Measurements from ENCODE around the gene YEATS2. TPM values are rescaled to one million over a fixed set of nuclear protein-coding genes. Genes with fewer than 3 reads are reported as not detected.

Gene YEATS2
- total RNA-seq, 1 donor from 2014 or later: 68.4 TPM

DNA sequence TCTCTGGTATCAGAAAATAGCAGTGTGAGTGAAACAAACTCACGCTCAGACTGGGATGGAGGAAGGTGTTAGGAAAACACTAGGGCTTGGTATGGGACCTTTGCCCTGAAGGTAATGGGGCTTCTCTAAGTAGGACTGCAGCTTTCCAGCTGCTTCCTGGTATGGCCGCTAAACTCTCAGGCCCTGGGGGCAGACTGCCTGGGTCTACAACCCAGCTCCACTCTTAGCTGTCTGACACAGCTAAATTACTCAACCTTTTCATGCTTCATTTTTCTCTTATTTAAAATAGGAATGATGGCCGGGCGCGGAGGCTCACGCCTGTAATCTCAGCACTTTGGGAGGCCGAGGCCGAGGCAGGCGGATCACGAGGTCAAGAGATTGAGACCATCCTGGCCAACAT lies 5.2 kb upstream of the YEATS2 start:
- Mint-ChIP-seq H3K27me3 (no peaks in the 10 kb centered on the region), H3K27ac (no peak overlapping the region), H3K9me3 (ENCODE audit: low read depth) (no peaks in the 10 kb centered on the region), H3K4me3 (ENCODE audit: low read depth) (no peak overlapping the region), H3K4me1 (ENCODE audit: low read depth) (no peaks in the 10 kb centered on the region), H3K36me3 (ENCODE audit: insufficient read depth) (no peaks in the 10 kb centered on the region)
- TF ChIP-seq, protein P1, sequence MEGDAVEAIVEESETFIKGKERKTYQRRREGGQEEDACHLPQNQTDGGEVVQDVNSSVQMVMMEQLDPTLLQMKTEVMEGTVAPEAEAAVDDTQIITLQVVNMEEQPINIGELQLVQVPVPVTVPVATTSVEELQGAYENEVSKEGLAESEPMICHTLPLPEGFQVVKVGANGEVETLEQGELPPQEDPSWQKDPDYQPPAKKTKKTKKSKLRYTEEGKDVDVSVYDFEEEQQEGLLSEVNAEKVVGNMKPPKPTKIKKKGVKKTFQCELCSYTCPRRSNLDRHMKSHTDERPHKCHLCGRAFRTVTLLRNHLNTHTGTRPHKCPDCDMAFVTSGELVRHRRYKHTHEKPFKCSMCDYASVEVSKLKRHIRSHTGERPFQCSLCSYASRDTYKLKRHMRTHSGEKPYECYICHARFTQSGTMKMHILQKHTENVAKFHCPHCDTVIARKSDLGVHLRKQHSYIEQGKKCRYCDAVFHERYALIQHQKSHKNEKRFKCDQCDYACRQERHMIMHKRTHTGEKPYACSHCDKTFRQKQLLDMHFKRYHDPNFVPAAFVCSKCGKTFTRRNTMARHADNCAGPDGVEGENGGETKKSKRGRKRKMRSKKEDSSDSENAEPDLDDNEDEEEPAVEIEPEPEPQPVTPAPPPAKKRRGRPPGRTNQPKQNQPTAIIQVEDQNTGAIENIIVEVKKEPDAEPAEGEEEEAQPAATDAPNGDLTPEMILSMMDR (IDR thresholded peaks at IDR 0.05; ENCODE audit: unreplicated experiment): no peak
- DNase-seq (ENCODE audit: low spot score, unreplicated experiment): no peak

DNA sequence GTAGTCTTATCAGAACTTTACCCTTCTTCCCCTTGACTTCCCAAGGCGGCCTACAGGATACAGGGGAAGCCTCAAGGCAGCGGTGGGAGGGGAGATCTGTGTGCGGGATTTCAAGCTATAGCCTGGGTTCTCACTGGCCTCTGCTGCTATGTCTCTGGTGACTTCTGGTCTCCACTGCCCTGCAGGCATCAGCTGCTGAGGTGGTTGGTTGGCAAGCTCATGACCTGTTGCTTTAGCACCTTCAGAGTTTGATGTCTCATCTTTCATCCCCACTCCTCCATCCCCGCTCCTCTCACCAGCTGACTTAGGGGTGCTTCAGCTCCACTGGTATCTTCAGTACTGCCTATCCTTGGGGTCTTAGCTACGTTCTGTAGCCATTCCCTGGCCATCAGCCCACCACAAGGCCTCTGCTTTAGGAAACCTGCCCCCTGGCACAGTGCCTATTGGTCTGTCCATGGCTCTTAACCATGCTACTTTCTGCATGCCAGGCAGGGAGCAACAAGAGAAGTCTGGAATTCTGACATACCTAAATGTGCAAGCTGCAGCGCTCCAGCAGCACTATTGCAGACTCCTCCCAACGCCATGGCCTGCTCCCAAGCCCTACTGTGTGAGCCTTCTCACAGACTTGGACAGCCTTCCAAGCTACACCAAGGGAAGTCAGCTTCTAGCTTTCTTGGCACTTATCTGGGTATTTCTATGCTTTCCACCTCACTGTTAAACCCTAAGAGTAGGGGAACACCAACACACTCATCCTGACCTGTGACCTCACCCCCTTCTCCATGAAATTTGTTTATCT lies 1.8 kb upstream of the YEATS2 start:
- Mint-ChIP-seq H3K9me3 (ENCODE audit: low read depth) (no peaks in the 10 kb centered on the region), H3K4me3 (ENCODE audit: low read depth) (no peak overlapping the region), H3K27ac (no peak overlapping the region), H3K36me3 (ENCODE audit: insufficient read depth) (no peaks in the 10 kb centered on the region), H3K27me3 (no peaks in the 10 kb centered on the region), H3K4me1 (ENCODE audit: low read depth) (peaks cover 20% of the 10 kb centered on the region)
- DNase-seq (ENCODE audit: low spot score, unreplicated experiment): no peak
- TF ChIP-seq, protein P1 (IDR thresholded peaks at IDR 0.05; ENCODE audit: unreplicated experiment): no peak

DNA sequence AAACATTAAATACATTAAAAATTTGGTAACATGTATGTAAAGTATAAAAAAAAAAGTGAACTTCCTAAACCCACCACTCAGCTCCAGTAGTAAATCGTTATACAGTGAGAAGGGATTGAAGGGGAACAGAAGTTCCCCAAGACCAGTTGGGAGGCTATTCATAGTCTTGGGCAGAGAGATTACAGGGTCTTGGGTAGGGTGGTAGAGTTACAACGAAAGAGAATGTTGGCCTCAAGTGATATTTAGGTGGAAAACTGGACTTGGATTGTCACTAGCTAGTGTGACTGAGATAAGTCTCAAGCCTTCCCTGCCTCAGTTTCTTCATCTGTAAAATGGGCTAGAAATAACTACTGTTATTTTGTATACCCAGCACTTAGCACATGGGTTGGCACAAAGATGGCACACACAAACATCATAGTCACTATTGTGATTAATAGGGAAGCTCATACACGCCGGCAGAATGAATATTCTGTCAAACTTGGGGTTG lies 431 bp upstream of the YEATS2 start:
- Mint-ChIP-seq H3K36me3 (ENCODE audit: insufficient read depth) (peaks cover 4% of the 10 kb centered on the region), H3K9me3 (ENCODE audit: low read depth) (no peaks in the 10 kb centered on the region)

DNA sequence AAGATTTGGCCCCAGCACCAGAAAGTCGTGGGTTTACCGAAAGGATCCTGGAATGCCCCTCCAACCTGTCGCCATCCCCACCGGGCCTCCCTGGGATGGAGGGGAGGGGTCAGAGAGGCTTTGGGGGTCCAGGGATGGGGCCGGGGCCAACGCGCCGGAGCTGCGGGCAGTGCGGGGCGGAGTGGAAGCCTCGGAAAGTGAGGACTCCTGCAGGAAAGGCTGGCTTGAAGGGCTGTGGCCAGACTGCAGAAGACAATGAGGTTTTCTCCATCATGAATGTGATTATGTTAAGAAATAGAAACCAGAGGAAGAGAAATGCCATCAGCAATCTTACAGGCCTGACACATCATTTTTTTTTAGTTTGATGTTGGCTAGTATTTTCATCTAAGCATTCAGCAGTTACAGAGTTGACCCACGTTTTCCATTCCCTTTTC lies 738 bp downstream of the YEATS2 start:
- peak; percentile 21 for DNase-seq (ENCODE audit: low spot score, unreplicated experiment)

More for the DNA sequence above, 431 bp upstream of the YEATS2 start:
- DNase-seq (ENCODE audit: low spot score, unreplicated experiment): no peak
- Mint-ChIP-seq H3K4me1 (ENCODE audit: low read depth) (peaks cover 25% of the 10 kb centered on the region), H3K27ac (peak overlapping the region; percentile 16), H3K27me3 (no peaks in the 10 kb centered on the region), H3K4me3 (ENCODE audit: low read depth) (peak overlapping the region; percentile 72)
- TF ChIP-seq, protein P1 (IDR thresholded peaks at IDR 0.05; ENCODE audit: unreplicated experiment): no peak

DNA sequence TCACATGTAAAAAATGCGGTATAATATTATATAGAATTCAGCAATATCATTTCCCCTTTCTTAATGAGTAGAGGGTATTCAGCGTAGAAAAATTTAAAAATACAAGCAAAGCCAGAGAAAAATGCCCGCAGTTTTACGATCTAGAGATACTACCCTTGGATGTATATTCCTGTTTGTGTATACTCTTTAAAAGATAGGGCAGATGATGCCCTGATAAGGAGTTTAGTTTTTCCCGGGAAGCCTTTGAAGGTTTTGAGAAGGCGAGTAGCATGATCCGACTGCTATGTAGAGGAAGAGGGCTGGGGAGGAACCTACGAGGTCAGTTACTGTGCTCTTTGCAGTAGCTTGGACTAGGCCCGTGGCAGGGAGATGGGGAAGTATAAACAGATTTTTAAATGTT lies 1.2 kb downstream of the YEATS2 start:
- no peaks in the 10 kb centered on the region for H3K27me3 Mint-ChIP-seq
- TF ChIP-seq, protein P1 (IDR thresholded peaks at IDR 0.05; ENCODE audit: unreplicated experiment): no peak

More for the DNA sequence above, 738 bp downstream of the YEATS2 start:
- Mint-ChIP-seq H3K4me1 (ENCODE audit: low read depth) (peaks cover 26% of the 10 kb centered on the region), H3K36me3 (ENCODE audit: insufficient read depth) (peaks cover 4% of the 10 kb centered on the region), H3K27ac (peak overlapping the region; percentile 87), H3K4me3 (ENCODE audit: low read depth) (peak overlapping the region; percentile 78), H3K27me3 (no peaks in the 10 kb centered on the region), H3K9me3 (ENCODE audit: low read depth) (no peaks in the 10 kb centered on the region)
- TF ChIP-seq, protein P1 (IDR thresholded peaks at IDR 0.05; ENCODE audit: unreplicated experiment): no peak

More for the DNA sequence above, 1.2 kb downstream of the YEATS2 start:
- Mint-ChIP-seq H3K9me3 (ENCODE audit: low read depth) (no peaks in the 10 kb centered on the region), H3K4me3 (ENCODE audit: low read depth) (peak overlapping the region; percentile 78), H3K4me1 (ENCODE audit: low read depth) (peaks cover 27% of the 10 kb centered on the region), H3K36me3 (ENCODE audit: insufficient read depth) (peaks cover 4% of the 10 kb centered on the region), H3K27ac (peak overlapping the region; percentile 87)
- no peak for DNase-seq (ENCODE audit: low spot score, unreplicated experiment)

Measured in progenitor cell of endocrine pancreas (in vitro differentiated cells).